Astrocyte of the cerebellum (primary cell): Measurements from ENCODE around the gene JARID2.
A peak's percentile ranks its signal among the peaks of the same experiment; 100 is the strongest.

Source experiments
- DNase-seq: peaks from one replicate; pipeline ENCODE4 v3.0.0-alpha.2; 2011; ENCODE audit warnings: low read depth
- H3K4me3 ChIP-seq: 2 replicates; pipeline ENCODE4 v1.5.1; 2011; ENCODE audit warnings: mild to moderate bottlenecking, low read depth, low read length, moderate library complexity
- in situ Hi-C: cut with HindIII; loops from 2 replicates; pipeline ENCODE4 v1.10.0; 2017; ENCODE audit warnings: low sequenced_read_pairs
- TF ChIP-seq, protein P1 (sequence below): IDR thresholded peaks from 2 replicates; pipeline ENCODE4 v1.5.1; 2012; ENCODE audit warnings: low read length, low read depth, moderate library complexity, mild to moderate bottlenecking; ENCODE audit errors: missing control alignments

The JARID2 gene

GRCh38 chr6:15264902-15265761 lies 19.3 kb downstream of the JARID2 start:
- peak; percentile 79 for DNase-seq
- in situ Hi-C loops, result loop anchor here (25.0 kb wide), 2 partner anchors 347 to 1053 kb away; no protein-coding TSS in a partner anchor
- no peak overlapping the region for H3K4me3 ChIP-seq

DNA sequence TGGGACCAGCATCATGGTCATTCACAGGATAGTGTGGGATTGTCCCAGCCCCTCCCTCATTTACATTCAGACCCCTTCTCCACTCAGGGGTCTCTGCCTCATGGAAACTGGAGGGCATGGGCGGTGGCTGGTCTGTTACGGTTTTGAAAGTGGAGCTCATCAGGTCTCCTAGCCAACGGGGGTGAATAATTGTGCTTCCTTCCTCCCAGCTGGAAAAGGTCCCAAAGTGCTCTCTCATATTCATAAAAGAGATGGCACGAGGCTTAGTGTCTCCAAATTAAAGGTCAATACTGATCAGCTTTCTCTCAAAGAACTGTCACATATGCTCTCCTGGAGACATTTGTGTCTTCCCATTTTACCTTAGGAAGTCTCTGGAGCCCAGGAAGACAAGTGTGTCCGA lies 19.9 kb downstream of the JARID2 start:
- DNase-seq, result no peak
- in situ Hi-C loops, result loop anchor here (25.0 kb wide), 2 partner anchors 347 to 1053 kb away; no protein-coding TSS in a partner anchor
- no peak overlapping the region for H3K4me3 ChIP-seq
- TF ChIP-seq, protein P1, sequence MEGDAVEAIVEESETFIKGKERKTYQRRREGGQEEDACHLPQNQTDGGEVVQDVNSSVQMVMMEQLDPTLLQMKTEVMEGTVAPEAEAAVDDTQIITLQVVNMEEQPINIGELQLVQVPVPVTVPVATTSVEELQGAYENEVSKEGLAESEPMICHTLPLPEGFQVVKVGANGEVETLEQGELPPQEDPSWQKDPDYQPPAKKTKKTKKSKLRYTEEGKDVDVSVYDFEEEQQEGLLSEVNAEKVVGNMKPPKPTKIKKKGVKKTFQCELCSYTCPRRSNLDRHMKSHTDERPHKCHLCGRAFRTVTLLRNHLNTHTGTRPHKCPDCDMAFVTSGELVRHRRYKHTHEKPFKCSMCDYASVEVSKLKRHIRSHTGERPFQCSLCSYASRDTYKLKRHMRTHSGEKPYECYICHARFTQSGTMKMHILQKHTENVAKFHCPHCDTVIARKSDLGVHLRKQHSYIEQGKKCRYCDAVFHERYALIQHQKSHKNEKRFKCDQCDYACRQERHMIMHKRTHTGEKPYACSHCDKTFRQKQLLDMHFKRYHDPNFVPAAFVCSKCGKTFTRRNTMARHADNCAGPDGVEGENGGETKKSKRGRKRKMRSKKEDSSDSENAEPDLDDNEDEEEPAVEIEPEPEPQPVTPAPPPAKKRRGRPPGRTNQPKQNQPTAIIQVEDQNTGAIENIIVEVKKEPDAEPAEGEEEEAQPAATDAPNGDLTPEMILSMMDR, result no peak

More at GRCh38 chr6:15264902-15265761, 19.3 kb downstream of the JARID2 start:
- TF ChIP-seq, protein P1, result no peak

DNA sequence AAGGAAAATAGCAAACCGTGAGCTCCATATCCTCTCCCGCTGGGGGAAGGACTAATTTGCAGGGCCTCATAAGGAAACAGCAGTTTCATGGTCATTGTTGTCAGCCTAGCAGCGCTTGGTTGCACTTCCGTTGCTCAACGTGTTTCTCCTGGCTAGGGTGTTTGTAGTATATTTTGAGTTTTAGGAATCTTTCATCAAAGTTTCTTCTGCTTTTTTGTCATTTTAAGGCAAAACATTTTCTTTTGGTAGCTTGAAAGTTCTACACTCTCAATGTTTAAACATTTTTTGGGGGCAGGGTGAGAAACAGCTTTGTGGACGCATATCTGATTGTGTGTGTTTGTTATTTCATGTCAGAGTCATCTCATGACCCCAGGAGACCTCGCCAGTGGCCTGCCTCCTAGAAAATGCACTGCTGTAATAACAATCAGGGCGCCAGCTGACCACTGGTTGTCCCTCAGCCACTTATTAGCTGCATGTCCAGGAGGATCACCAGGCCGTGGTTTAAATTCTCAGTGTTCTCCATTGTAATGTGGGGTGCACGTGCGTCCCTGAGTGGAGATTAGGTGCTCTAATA lies 20.6 kb downstream of the JARID2 start:
- in situ Hi-C loops, result loop anchor here (25.0 kb wide), 2 partner anchors 346 to 1054 kb away; no protein-coding TSS in a partner anchor
- H3K4me3 ChIP-seq, result no peak overlapping the region
- no peak for DNase-seq
- TF ChIP-seq, protein P1, result no peak

GRCh38 chr6:15267221-15267620 lies 21.4 kb downstream of the JARID2 start:
- in situ Hi-C loops, result loop anchor here (25.0 kb wide), 2 partner anchors 345 to 1055 kb away; no protein-coding TSS in a partner anchor
- TF ChIP-seq, protein P1, result no peak
- H3K4me3 ChIP-seq, result no peak overlapping the region
- DNase-seq, result no peak

- DNase-seq, result no peak
- H3K4me3 ChIP-seq, result no peak overlapping the region
- in situ Hi-C loops, result loop anchor here (25.0 kb wide), 2 partner anchors 344 to 1056 kb away; no protein-coding TSS in a partner anchor
- TF ChIP-seq, protein P1, result no peak
Measured at GRCh38 chr6:15268137-15268908, 22.5 kb downstream of the JARID2 start.

DNA sequence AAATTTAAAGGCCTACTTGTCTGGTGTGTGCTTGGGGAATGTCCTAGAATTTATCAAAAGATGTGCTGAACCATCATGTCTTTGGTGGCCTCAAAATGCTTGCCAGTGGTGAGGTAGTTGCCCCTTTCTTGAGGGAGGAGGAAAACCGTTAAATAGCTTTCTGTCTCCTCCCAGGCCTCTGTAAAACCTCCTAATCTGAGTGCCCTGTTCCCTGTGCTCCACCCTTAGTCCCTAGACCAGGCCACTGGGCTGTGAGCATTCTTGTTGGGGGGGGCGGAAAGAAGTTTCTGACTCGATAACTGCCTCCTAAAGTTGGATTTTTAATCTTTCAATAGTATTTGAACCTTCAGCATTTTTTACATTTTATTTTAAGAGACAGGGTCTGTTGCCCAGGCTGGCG lies 23.1 kb downstream of the JARID2 start:
- in situ Hi-C loops, result loop anchor here (25.0 kb wide), 2 partner anchors 343 to 1057 kb away; no protein-coding TSS in a partner anchor
- TF ChIP-seq, protein P1, result no peak
- DNase-seq, result no peak
- no peak overlapping the region for H3K4me3 ChIP-seq
